Hepatocyte (in vitro differentiated cells): ENCODE results near the gene RPS6KA5. TPM values are rescaled to one million over a fixed set of nuclear protein-coding genes. Genes with fewer than 3 reads are reported as not detected.

ENCODE experiments used
- DNase-seq: peaks from one replicate; pipeline ENCODE4 v3.0.0-alpha.2; 2016; ENCODE audit warnings: low spot score
- H2AFZ ChIP-seq: fragments of 200-600 bp; sonication (generic); 2 replicates; pipeline ENCODE4 v1.6.0; 2016; ENCODE audit warnings: antibody characterized with exemption, mild to moderate bottlenecking
- H3K27ac ChIP-seq: fragments of 200-600 bp; sonication (generic); 2 replicates; pipeline ENCODE4 v1.5.1; 2016; ENCODE audit warnings: mild to moderate bottlenecking
- H3K27me3 ChIP-seq: fragments of 200-600 bp; sonication (generic); 2 replicates; pipeline ENCODE4 v1.6.1; 2016
- H3K36me3 ChIP-seq: fragments of 200-600 bp; sonication (generic); replicated peaks from 2 replicates; pipeline ENCODE4 v1.5.1; 2016; ENCODE audit warnings: low read depth; ENCODE audit not compliant: insufficient read depth
- H3K4me1 ChIP-seq: fragments of 200-600 bp; sonication (generic); 2 replicates; pipeline ENCODE4 v1.5.1; 2016; ENCODE audit warnings: mild to moderate bottlenecking, moderate library complexity; ENCODE audit not compliant: insufficient read depth
- H3K4me2 ChIP-seq: fragments of 200-600 bp; sonication (generic); 2 replicates; pipeline ENCODE4 v1.6.0; 2016
- H3K4me3 ChIP-seq: fragments of 200-600 bp; sonication (generic); 2 replicates; pipeline ENCODE4 v1.5.1; 2016; ENCODE audit warnings: mild to moderate bottlenecking
- H3K79me2 ChIP-seq: fragments of 200-600 bp; sonication (generic); 2 replicates; pipeline ENCODE4 v1.6.0; 2017; ENCODE audit warnings: mild to moderate bottlenecking
- H3K9me2 ChIP-seq: fragments of 200-600 bp; sonication (generic); replicated peaks from 2 replicates; pipeline ENCODE4 v1.6.0; 2017; ENCODE audit warnings: mild to moderate bottlenecking; ENCODE audit not compliant: insufficient read depth
- H3K9me3 ChIP-seq: fragments of 200-600 bp; sonication (generic); 2 replicates; pipeline ENCODE4 v1.5.1; 2016; ENCODE audit warnings: low read depth, mild to moderate bottlenecking
- H4K20me1 ChIP-seq: fragments of 200-600 bp; sonication (generic); 2 replicates; pipeline ENCODE4 v1.6.0; 2016; ENCODE audit warnings: mild to moderate bottlenecking; ENCODE audit not compliant: insufficient read depth, poor library complexity, severe bottlenecking
- CTCF ChIP-seq: fragments of 200-600 bp; sonication (generic); IDR thresholded peaks from 2 replicates; pipeline ENCODE4 v1.5.1; 2016; ENCODE audit warnings: antibody characterized with exemption, mild to moderate bottlenecking; ENCODE audit not compliant: poor library complexity
- EZH2 ChIP-seq: fragments of 200-600 bp; sonication (generic); IDR thresholded peaks from 2 replicates; pipeline ENCODE4 v1.6.1; 2016; ENCODE audit warnings: antibody characterized with exemption, mild to moderate bottlenecking, borderline replicate concordance
- EZH2phosphoT487 ChIP-seq: fragments of 200-600 bp; sonication (generic); IDR thresholded peaks from one replicate; pipeline ENCODE4 v1.6.1; 2018; ENCODE audit warnings: antibody characterized with exemption, mild to moderate bottlenecking, low read depth, moderate library complexity; ENCODE audit not compliant: unreplicated experiment, severe bottlenecking
- WGBS: methylation state at CpG from one replicate; pipeline ENCODE4 v1.1.6; 2016; ENCODE audit warnings: low lambda C conversion rate; ENCODE audit errors: missing lambda C conversion rate; 5-methylcytosine and 5-hydroxymethylcytosine counted together
- polyA plus RNA-seq: library from polyadenylated mRNA; unstranded; fragments of >200 nt; fragmentation: Nextera tagmentation; extraction: Ambion mirVana; gene quantifications from 2 replicates; pipeline ENCODE4 v1.2.1, GENCODE V29; 2016
- total RNA-seq: library from RNA; depleted of rRNA; stranded (reverse); fragments of >200 nt; gene quantifications from 2 replicates; pipeline ENCODE4 v1.2.3, GENCODE V29; 2014

The RPS6KA5 gene
- total and polyA plus RNA-seq, 2 experiments from 2014 or later: 4.8 to 6.3 TPM

GRCh38 chr14:91055016-91055415 lies 5.4 kb downstream of the RPS6KA5 start:
- Histone ChIP-seq H3K4me3 (no peak overlapping the region), H3K27me3 (no peaks in the 10 kb centered on the region)

GRCh38 chr14:91048676-91049075 lies 11.8 kb downstream of the RPS6KA5 start:
- TF ChIP-seq EZH2 (no peak), EZH2phosphoT487 (no peak), CTCF (no peak)
- no peaks in the 10 kb centered on the region for H4K20me1 ChIP-seq
- H3K27ac ChIP-seq: no peak overlapping the region
- WGBS: 78% methylated on average over 1 of the region's 1 CpG
- H3K79me2 ChIP-seq: peaks cover 33% of the 10 kb centered on the region
- no peaks in the 10 kb centered on the region for H3K36me3 ChIP-seq
- H3K27me3 ChIP-seq: no peaks in the 10 kb centered on the region
- H3K4me2 ChIP-seq: no peak overlapping the region
- no peaks in the 10 kb centered on the region for H3K9me2 ChIP-seq
- H2AFZ ChIP-seq: no peak overlapping the region
- H3K4me3 ChIP-seq: no peak overlapping the region
- no peaks in the 10 kb centered on the region for H3K9me3 ChIP-seq
- H3K4me1 ChIP-seq: no peaks in the 10 kb centered on the region
- DNase-seq: no peak

More at GRCh38 chr14:91055016-91055415, 5.4 kb downstream of the RPS6KA5 start:
- Histone ChIP-seq H2AFZ (no peak overlapping the region), H3K9me3 (no peaks in the 10 kb centered on the region), H3K27ac (no peak overlapping the region), H3K4me2 (no peak overlapping the region), H3K36me3 (no peaks in the 10 kb centered on the region), H3K4me1 (no peaks in the 10 kb centered on the region), H4K20me1 (no peaks in the 10 kb centered on the region), H3K79me2 (peaks cover 47% of the 10 kb centered on the region), H3K9me2 (no peaks in the 10 kb centered on the region)
- DNase-seq: no peak
- no peak for TF ChIP-seq CTCF
- TF ChIP-seq EZH2: no peak
- no peak for TF ChIP-seq EZH2phosphoT487

- no peaks in the 10 kb centered on the region for H4K20me1 ChIP-seq
- TF ChIP-seq EZH2phosphoT487 (no peak), CTCF (no peak), EZH2 (no peak)
- H3K9me3 ChIP-seq: no peaks in the 10 kb centered on the region
- H3K79me2 ChIP-seq: peaks cover 34% of the 10 kb centered on the region
- H3K27ac ChIP-seq: no peak overlapping the region
- H3K36me3 ChIP-seq: no peaks in the 10 kb centered on the region
- H3K4me1 ChIP-seq: no peaks in the 10 kb centered on the region
- no peak for DNase-seq
- no peaks in the 10 kb centered on the region for H3K27me3 ChIP-seq
- no peak overlapping the region for H3K4me3 ChIP-seq
- H2AFZ ChIP-seq: no peak overlapping the region
- no peak overlapping the region for H3K4me2 ChIP-seq
- H3K9me2 ChIP-seq: no peaks in the 10 kb centered on the region
- 98% methylated on average over 2 of the region's 2 CpGs for WGBS
Measured at GRCh38 chr14:91048265-91048664, 12.2 kb downstream of the RPS6KA5 start.
